Panc1 (cell line): ENCODE data around the gene PTS. TPM values are rescaled to one million over a fixed set of nuclear protein-coding genes. Genes with fewer than 3 reads are reported as not detected.

Experiments
- ATAC-seq: fragments of 200-7000 bp; cut with Tn5 transposase; 2 replicates; pipeline ENCODE4 v1.9.1; 2020; ENCODE audit warnings: mild to moderate bottlenecking, moderate library complexity
- BruUV-seq: library from RNA; stranded (reverse); fragments of 400-500 nt; replicated peaks from 2 replicates; lab custom pipeline; 2021; lab: Mats Ljungman, UMichigan
- CTCF ChIA-PET: fragments of 300-600 bp; sonication (Branson Sonifier 250); formaldehyde crosslinking; loops from one replicate; lab custom pipeline; 2022; ENCODE audit warnings: antibody characterized with exemption; lab: Charles Lee
- POLR2A ChIA-PET: fragments of 300-600 bp; sonication (Branson Sonifier 250); formaldehyde crosslinking; loops from one replicate; lab custom pipeline; 2022; ENCODE audit warnings: antibody characterized with exemption; lab: Charles Lee
- DNase-seq: peaks from one replicate; pipeline ENCODE4 v3.0.0-alpha.2; 2010; ENCODE audit warnings: low read depth, low spot score
- H3K27ac ChIP-seq: 2 replicates; pipeline ENCODE4 v1.5.1; 2011; ENCODE audit warnings: mild to moderate bottlenecking, low read length, inconsistent platforms
- H3K27me3 ChIP-seq: fragments of 200-500 bp; sonication (Bioruptor generic); 2 replicates; pipeline ENCODE4 v1.6.0; 2014; ENCODE audit warnings: low read length, inconsistent platforms; ENCODE audit not compliant: control insufficient read depth, insufficient read depth
- H3K36me3 ChIP-seq: fragments of 200-500 bp; sonication (Bioruptor generic); 2 replicates; pipeline ENCODE4 v1.5.1; 2014; ENCODE audit warnings: inconsistent platforms, mild to moderate bottlenecking, low read length, moderate library complexity; ENCODE audit not compliant: control insufficient read depth, insufficient read depth
- H3K4me1 ChIP-seq: 2 replicates; pipeline ENCODE4 v1.5.1; 2011; ENCODE audit warnings: inconsistent platforms, mild to moderate bottlenecking, low read length, moderate library complexity; ENCODE audit not compliant: control insufficient read depth, insufficient read depth
- H3K4me3 ChIP-seq, 2 experiments: 2 replicates each; pipeline ENCODE4 v1.5.1; 2011 to 2012; ENCODE audit warnings: low read depth in 2 of 2, low read length in 2 of 2, mild to moderate bottlenecking in 2 of 2, inconsistent platforms in 1 of 2, moderate library complexity in 1 of 2
- H3K9me3 ChIP-seq: fragments of 200-500 bp; sonication (Bioruptor generic); 2 replicates; pipeline ENCODE4 v1.5.1; 2014; ENCODE audit warnings: low read depth, mild to moderate bottlenecking, inconsistent platforms, low read length, moderate library complexity; ENCODE audit not compliant: control insufficient read depth, insufficient read depth
- POLR2AphosphoS5 ChIP-seq: IDR thresholded peaks from 2 replicates; pipeline ENCODE4 v1.6.1; 2012; ENCODE audit warnings: mild to moderate bottlenecking, low read depth, low read length, moderate library complexity
- SIN3A ChIP-seq: IDR thresholded peaks from 2 replicates; pipeline ENCODE4 v1.6.1; 2012; ENCODE audit warnings: low read depth, mild to moderate bottlenecking, low read length, moderate library complexity, borderline replicate concordance; ENCODE audit not compliant: insufficient read depth
- TCF7L2 ChIP-seq: IDR thresholded peaks from 2 replicates; pipeline ENCODE4 v1.6.1; 2011; ENCODE audit warnings: mild to moderate bottlenecking, low read depth, low read length, inconsistent platforms
- in situ Hi-C: cut with HindIII; loops from 2 replicates; pipeline ENCODE4 v1.10.0; 2016; ENCODE audit warnings: low sequenced_read_pairs, low pct_unique_long_range_greater_than_20kb
- intact Hi-C: fragments of 100-400 bp; cut with micrococcal nuclease; formaldehyde crosslinking; loops from one replicate; pipeline ENCODE4 v1.10.0; 2022; ENCODE audit not compliant: unreplicated experiment
- total RNA-seq: library from RNA; stranded (reverse); gene quantifications from one replicate; pipeline ENCODE4 v1.2.1, GENCODE V29; 2021; ENCODE audit not compliant: unreplicated experiment
- TF ChIP-seq, protein P1 (sequence below): fragments of 450-650 bp; IDR thresholded peaks from 2 replicates; pipeline ENCODE4 v1.5.1; 2017; ENCODE audit warnings: mild to moderate bottlenecking
- TF ChIP-seq, protein P2 (sequence below), 2 experiments: IDR thresholded peaks; 2 replicates each; pipeline ENCODE4 v1.6.1; 2011 to 2012; ENCODE audit warnings: low read depth in 2 of 2, control low read depth in 1 of 2, low read length in 1 of 2, mild to moderate bottlenecking in 1 of 2, moderate library complexity in 1 of 2; ENCODE audit not compliant: insufficient read depth in 1 of 2

PTS gene
- total RNA-seq, 1 experiment from 2014 or later: 64.2 TPM

DNA sequence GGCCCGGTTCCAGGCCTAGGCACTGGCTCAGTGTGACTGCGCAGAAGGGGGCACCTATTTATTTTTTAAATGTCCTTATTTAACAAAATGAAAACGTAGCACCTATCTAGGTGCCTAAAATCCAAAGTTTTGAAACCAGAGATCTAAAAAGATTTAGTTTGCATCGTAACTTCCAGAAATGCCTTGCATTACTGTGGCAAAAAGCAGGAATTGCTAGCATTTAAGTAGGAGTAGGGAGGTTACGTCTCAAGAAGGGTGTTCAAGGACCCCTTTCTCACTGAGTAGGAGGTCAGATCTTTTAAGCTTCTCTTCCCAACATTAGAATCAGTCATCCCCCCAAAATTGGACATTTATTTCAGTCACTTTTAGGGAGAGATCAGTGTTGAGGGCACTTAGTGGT, 42.2 kb downstream of the PTS start:
- CTCF ChIA-PET: no interaction called here
- no TSS peak for BruUV-seq

DNA sequence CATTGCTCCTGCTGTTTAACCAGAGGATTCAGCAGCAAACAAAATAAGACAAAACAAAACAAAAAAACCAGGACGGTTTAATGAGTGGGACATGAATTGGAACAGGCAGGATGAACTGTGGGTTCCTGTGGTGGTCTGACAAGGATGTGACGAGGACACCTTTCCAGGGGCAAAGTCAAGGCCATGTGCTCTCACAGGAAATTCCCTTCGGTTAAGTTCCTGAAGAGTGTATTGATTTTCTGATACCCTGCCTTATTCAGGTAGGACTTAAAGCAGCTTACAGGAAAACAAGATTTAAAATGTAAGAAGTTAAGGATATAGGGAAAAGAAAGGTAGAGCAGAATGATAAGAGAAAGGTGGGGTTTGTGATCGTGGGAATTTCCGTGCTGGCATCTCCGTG, 42.9 kb downstream of the PTS start:
- Histone ChIP-seq H3K4me3 (no peak overlapping the region), H3K9me3 (no peaks in the 10 kb centered on the region), H3K36me3 (no peaks in the 10 kb centered on the region), H3K27me3 (no peaks in the 10 kb centered on the region), H3K27ac (no peak overlapping the region), H3K4me1 (no peaks in the 10 kb centered on the region)
- DNase-seq (no peak), ATAC-seq (no peak)
- no TSS peak for BruUV-seq
- TF ChIP-seq SIN3A: no peak
- TF ChIP-seq, protein P1, sequence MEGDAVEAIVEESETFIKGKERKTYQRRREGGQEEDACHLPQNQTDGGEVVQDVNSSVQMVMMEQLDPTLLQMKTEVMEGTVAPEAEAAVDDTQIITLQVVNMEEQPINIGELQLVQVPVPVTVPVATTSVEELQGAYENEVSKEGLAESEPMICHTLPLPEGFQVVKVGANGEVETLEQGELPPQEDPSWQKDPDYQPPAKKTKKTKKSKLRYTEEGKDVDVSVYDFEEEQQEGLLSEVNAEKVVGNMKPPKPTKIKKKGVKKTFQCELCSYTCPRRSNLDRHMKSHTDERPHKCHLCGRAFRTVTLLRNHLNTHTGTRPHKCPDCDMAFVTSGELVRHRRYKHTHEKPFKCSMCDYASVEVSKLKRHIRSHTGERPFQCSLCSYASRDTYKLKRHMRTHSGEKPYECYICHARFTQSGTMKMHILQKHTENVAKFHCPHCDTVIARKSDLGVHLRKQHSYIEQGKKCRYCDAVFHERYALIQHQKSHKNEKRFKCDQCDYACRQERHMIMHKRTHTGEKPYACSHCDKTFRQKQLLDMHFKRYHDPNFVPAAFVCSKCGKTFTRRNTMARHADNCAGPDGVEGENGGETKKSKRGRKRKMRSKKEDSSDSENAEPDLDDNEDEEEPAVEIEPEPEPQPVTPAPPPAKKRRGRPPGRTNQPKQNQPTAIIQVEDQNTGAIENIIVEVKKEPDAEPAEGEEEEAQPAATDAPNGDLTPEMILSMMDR: no peak
- no peak for TF ChIP-seq POLR2AphosphoS5
- no peak for TF ChIP-seq TCF7L2
- TF ChIP-seq, protein P2, sequence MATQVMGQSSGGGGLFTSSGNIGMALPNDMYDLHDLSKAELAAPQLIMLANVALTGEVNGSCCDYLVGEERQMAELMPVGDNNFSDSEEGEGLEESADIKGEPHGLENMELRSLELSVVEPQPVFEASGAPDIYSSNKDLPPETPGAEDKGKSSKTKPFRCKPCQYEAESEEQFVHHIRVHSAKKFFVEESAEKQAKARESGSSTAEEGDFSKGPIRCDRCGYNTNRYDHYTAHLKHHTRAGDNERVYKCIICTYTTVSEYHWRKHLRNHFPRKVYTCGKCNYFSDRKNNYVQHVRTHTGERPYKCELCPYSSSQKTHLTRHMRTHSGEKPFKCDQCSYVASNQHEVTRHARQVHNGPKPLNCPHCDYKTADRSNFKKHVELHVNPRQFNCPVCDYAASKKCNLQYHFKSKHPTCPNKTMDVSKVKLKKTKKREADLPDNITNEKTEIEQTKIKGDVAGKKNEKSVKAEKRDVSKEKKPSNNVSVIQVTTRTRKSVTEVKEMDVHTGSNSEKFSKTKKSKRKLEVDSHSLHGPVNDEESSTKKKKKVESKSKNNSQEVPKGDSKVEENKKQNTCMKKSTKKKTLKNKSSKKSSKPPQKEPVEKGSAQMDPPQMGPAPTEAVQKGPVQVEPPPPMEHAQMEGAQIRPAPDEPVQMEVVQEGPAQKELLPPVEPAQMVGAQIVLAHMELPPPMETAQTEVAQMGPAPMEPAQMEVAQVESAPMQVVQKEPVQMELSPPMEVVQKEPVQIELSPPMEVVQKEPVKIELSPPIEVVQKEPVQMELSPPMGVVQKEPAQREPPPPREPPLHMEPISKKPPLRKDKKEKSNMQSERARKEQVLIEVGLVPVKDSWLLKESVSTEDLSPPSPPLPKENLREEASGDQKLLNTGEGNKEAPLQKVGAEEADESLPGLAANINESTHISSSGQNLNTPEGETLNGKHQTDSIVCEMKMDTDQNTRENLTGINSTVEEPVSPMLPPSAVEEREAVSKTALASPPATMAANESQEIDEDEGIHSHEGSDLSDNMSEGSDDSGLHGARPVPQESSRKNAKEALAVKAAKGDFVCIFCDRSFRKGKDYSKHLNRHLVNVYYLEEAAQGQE (IDR thresholded peaks at IDR 0.05; ENCODE audit: insufficient read depth in 1 of 2, low read depth in 2 of 2, low read length in 1 of 2): no peak
- ChIA-PET POLR2A (interaction anchor here (0.5 kb wide), 1 partner anchor 92 kb away, joined by 5 read pairs; no protein-coding TSS in a partner anchor), CTCF (no interaction called here)
- in situ Hi-C loops (no loop called here), intact Hi-C loops (no loop called here)

More for the DNA sequence above, 42.2 kb downstream of the PTS start:
- Histone ChIP-seq H3K36me3 (no peaks in the 10 kb centered on the region), H3K4me3 (no peak overlapping the region), H3K4me1 (no peaks in the 10 kb centered on the region), H3K27me3 (no peaks in the 10 kb centered on the region), H3K27ac (no peak overlapping the region), H3K9me3 (no peaks in the 10 kb centered on the region)
- TF ChIP-seq SIN3A (no peak), POLR2AphosphoS5 (no peak), TCF7L2 (no peak)
- TF ChIP-seq, protein P2 (IDR thresholded peaks at IDR 0.05; ENCODE audit: insufficient read depth in 1 of 2, low read depth in 2 of 2, low read length in 1 of 2): no peak
- TF ChIP-seq, protein P1: no peak
- DNase-seq (no peak), ATAC-seq (no peak)
- in situ Hi-C loops (no loop called here), intact Hi-C loops (no loop called here)
- POLR2A ChIA-PET: interaction anchor here (0.6 kb wide), 1 partner anchor 24 kb away, joined by 5 read pairs; no protein-coding TSS in a partner anchor
